ENCODE results near the gene UBR4. TPM values are rescaled to one million over a fixed set of nuclear protein-coding genes. Genes with fewer than 3 reads are reported as not detected.

The UBR4 gene
- total RNA-seq, 1 donor from 2014 or later: 186 TPM

- DNase-seq (ENCODE audit: extremely low read depth, low read depth, low spot score): no peak
These were observed 150.3 kb downstream of the UBR4 start for GRCh38 chr1:19059773-19060172.

DNA sequence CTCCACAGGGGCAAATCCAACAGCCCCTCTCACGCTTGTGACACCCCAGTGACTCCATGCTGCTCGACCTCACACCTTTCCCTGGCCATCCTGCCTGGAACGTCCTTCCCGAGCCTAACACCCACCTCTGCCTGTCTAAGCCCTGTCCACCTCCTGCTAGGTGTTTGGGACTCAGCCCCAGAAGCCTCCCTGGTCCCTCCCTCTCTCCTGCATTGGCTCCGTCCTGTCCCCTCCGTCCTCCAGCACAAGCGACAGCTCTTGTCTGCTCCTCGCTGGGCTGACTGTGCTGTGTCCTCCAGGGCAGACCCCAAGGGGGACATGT lies 151.6 kb downstream of the UBR4 start:
- DNase-seq (ENCODE audit: extremely low read depth, low read depth, low spot score): no peak

GRCh38 chr1:19057784-19058475 lies 152.1 kb downstream of the UBR4 start:
- no peak for DNase-seq (ENCODE audit: extremely low read depth, low read depth, low spot score)

- no peak for DNase-seq (ENCODE audit: extremely low read depth, low read depth, low spot score)
These were observed 152.8 kb downstream of the UBR4 start for GRCh38 chr1:19057182-19057779.

DNA sequence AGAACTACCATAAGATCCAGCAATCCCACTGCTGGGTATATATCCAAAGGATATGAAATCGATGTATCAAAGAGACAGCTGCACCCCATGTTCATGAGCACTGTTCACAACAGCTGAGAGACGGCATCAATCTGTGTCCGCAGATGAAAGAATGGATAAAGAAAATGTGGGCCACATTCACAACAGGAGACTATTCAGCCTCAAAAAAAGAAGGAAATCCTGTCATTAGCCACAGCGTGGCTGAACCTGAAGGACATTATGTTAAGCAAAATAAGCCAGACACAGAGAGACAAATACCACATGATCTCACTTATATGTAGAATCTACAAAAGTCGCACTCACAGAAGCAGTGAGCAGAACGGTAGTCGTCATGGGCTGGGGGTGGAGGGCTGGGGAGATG lies 154.4 kb downstream of the UBR4 start:
- no peak for DNase-seq (ENCODE audit: extremely low read depth, low read depth, low spot score)

DNA sequence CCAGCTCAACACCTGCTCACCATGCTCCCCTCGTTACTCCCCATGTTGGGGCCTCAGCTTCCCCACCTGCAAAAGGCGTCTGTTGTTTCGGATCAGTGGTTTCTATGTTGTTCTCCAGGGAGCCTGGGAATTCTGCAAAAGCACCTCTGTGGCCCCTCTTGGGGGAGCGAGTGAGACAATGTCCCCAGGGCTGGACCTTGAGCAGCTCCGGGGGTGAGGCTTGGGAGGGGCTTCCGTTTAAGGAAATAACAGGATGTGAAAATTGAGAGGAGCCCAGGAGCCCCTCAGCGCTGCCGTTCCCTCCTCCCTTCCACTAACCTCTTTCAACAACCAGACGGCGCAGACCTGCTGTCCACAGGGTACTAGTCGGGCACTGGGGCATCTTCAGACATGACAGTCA lies 155.1 kb downstream of the UBR4 start:
- no peak for DNase-seq (ENCODE audit: extremely low read depth, low read depth, low spot score)

- no peak for DNase-seq (ENCODE audit: extremely low read depth, low read depth, low spot score)
These were observed 155.8 kb downstream of the UBR4 start for GRCh38 chr1:19054216-19054615.

- DNase-seq (ENCODE audit: extremely low read depth, low read depth, low spot score): no peak
These were observed 156.6 kb downstream of the UBR4 start for GRCh38 chr1:19053486-19053885.

- no peak for DNase-seq (ENCODE audit: extremely low read depth, low read depth, low spot score)
These were observed 160.3 kb downstream of the UBR4 start for GRCh38 chr1:19049798-19050197.

DNA sequence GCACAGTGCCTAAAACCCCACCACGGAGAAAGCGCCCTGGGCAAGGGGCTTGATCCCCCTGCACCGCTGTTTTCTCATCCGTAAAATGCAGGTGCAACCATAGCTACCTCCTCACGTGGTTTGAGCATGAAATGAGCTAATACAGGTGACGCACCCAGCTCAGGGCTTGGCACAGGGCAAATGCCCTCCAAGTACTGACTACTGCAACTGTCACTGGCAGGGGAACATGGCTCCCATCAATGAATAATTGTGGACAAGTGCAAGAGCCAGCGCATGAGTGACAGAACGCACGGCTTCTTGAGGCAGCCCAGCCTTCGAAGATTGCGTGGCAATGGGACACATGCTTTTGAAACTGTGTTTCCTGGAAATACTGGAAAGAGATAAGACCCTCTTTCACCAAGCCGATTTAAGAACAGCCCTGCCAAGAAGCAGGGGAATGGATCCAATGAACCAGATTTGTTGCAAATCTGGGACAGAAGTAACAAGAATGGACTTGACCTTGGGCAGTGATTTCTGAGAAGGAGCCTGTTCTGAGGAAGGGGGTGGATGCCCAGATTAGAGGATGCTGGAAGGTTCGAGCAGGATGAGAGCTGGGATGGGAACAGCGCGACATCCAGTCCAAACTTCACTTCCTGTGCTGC lies 160.8 kb downstream of the UBR4 start:
- no peak for DNase-seq (ENCODE audit: extremely low read depth, low read depth, low spot score)

DNA sequence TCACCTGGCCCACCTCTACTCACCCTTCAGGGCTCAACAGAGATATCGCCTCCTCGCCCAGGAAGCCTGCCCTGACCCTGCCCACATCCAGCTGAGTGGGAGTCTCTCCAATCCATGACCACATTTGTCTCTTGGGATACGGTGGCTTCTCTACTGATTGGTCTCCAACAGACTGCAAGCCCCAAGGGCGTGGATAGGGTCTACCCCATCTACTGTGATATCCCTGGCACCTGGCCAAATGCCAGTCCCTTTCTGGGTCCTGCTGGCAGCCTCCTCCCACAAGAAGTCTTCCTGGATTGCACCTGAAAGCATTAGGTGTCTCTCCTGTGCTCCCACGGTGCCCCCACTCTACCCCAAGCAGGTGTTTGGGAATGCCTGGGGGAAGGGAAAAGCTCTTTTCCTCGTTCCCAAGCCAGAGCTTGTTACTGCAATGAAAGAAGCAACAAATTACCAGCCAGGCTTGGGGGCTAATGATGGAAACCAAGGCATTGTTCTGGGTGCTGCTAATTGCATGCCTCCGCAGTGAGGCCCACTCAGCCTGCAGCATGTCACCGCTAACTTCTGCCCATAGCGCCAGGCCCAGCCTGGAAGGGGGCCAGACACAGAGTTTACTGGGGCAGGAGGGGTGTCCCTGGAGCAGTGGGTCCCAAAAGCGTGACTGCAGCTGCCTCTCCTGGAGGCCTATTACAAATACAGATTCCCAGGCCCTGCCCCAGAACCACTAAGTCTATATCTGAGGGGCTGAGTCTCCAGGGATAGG lies 162.9 kb downstream of the UBR4 start:
- no peak for DNase-seq (ENCODE audit: extremely low read depth, low read depth, low spot score)

GRCh38 chr1:19045898-19046880 lies 163.9 kb downstream of the UBR4 start:
- no peak for DNase-seq (ENCODE audit: extremely low read depth, low read depth, low spot score)

GRCh38 chr1:19044975-19045831 lies 164.9 kb downstream of the UBR4 start:
- DNase-seq (ENCODE audit: extremely low read depth, low read depth, low spot score): no peak

DNA sequence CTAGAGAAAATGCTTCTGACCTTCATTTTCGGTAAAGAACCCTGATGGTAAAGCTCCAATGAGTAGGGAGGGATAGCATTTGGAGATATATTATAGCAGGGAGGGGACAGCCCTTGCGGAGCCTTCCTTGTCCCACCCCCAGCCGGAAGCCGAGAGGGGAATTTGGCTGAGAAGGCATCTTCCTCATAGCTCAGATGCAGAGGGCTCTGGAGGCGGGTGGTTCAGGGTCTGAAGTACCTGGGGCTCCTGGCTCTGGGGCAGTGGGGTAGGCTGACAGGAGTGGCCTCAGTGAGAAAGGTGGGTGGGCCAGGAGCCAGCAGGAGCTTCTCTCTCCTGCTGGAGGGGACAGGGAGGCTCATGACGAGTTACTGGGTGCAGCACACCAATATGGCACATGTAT lies 165.6 kb downstream of the UBR4 start:
- no peak for DNase-seq (ENCODE audit: extremely low read depth, low read depth, low spot score)

- DNase-seq (ENCODE audit: extremely low read depth, low read depth, low spot score): no peak
These were observed 166.3 kb downstream of the UBR4 start for GRCh38 chr1:19043579-19044443.

GRCh38 chr1:19042675-19043578 lies 167.1 kb downstream of the UBR4 start:
- no peak for DNase-seq (ENCODE audit: extremely low read depth, low read depth, low spot score)

GRCh38 chr1:19040010-19040680 lies 169.9 kb downstream of the UBR4 start:
- DNase-seq (ENCODE audit: extremely low read depth, low read depth, low spot score): no peak

Measured in glomerular endothelial cell (primary cell).